ENCODE data around the gene KCNJ5. TPM values are rescaled to one million over a fixed set of nuclear protein-coding genes. Genes with fewer than 3 reads are reported as not detected.

The KCNJ5 gene
- total RNA-seq, 1 experiment from 2014 or later: 0.17 TPM

GRCh38 chr11:128908391-128909246, 17.5 kb downstream of the KCNJ5 start:
- Histone ChIP-seq H3K27me3 (ENCODE audit: insufficient read depth, low read length) (no peaks in the 10 kb centered on the region), H3K79me2 (ENCODE audit: insufficient read depth, low read length) (no peaks in the 10 kb centered on the region), H4K20me1 (ENCODE audit: insufficient read depth) (no peaks in the 10 kb centered on the region), H3K9ac (ENCODE audit: low read length) (peak overlapping the region; percentile 49), H3K4me3 (replicated peaks in 1 of 2; ENCODE audit: low read depth in 1 of 2, low read length in 2 of 2) (peak overlapping the region; percentile 33 to 50), H3K4me2 (ENCODE audit: low read length) (peak overlapping the region; percentile 73), H2AFZ (ENCODE audit: low read depth, low read length, poor library complexity, severe bottlenecking) (peak overlapping the region; percentile 64), H3K27ac (ENCODE audit: low read depth, low read length) (peak overlapping the region; percentile 9), H3K36me3 (ENCODE audit: control insufficient read depth in 1 of 2, insufficient read depth in 2 of 2, low read length in 2 of 2) (no peaks in the 10 kb centered on the region), H3K9me3 (ENCODE audit: control insufficient read depth in 1 of 2, insufficient read depth in 1 of 2, low read depth in 1 of 2, low read length in 2 of 2) (no peaks in the 10 kb centered on the region), H3K9me2 (ENCODE audit: insufficient read depth) (no peaks in the 10 kb centered on the region), H3K4me1 (ENCODE audit: control insufficient read depth in 1 of 2, insufficient read depth in 2 of 2, low read length in 2 of 2) (peaks cover 23 to 42% of the 10 kb centered on the region in 2 experiments)
- ChIA-PET RAD21 (ENCODE audit: low non-redundant PET in 1 of 2, low total read pairs in 2 of 2, uncharacterized antibody in 2 of 2, unreplicated experiment in 2 of 2) (interaction anchor here in 1 of 2 experiments (1.0 kb wide), 1 partner anchor 18 kb away, joined by 3 read pairs; no protein-coding TSS in a partner anchor), POLR2A (interaction anchor here (2.1 kb wide), 1 partner anchor 16 kb away, joined by 7 read pairs; no protein-coding TSS in a partner anchor), CTCF (interaction anchor here (1.8 to 6.5 kb wide), 2 partner anchors 23 to 48 kb away, joined by 8 to 55 read pairs; no protein-coding TSS in a partner anchor)
- DNase-seq (ENCODE audit: low read depth, low spot score) (peak; percentile 45), ATAC-seq (peak; percentile 63)
- TF ChIP-seq FOSL1 (IDR thresholded peaks at IDR 0.05; ENCODE audit: low read depth): peak; percentile 86
- TF ChIP-seq ZBTB33 (IDR thresholded peaks at IDR 0.05; ENCODE audit: extremely low read depth, insufficient replicate concordance, low read length): no peak
- 0 out of 2 replicates have a peak, but pooled peaks have one; percentile 25 for TF ChIP-seq CBX3 (IDR thresholded peaks at IDR 0.05; ENCODE audit: low read depth)
- TF ChIP-seq ATF3 (IDR thresholded peaks at IDR 0.05): no peak; the same call in 1 of the 2 replicates
- TF ChIP-seq JUND (IDR thresholded peaks at IDR 0.05): peak; percentile 86
- TF ChIP-seq POLR2AphosphoS5 (IDR thresholded peaks at IDR 0.05; ENCODE audit: low read depth, low read length): peak; percentile 39
- no peak for TF ChIP-seq ELF1 (IDR thresholded peaks at IDR 0.05; ENCODE audit: borderline replicate concordance, low read depth)
- TF ChIP-seq, protein P1, sequence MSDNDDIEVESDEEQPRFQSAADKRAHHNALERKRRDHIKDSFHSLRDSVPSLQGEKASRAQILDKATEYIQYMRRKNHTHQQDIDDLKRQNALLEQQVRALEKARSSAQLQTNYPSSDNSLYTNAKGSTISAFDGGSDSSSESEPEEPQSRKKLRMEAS (IDR thresholded peaks at IDR 0.05): peak; percentile 73
- TF ChIP-seq SP1 (IDR thresholded peaks at IDR 0.05; ENCODE audit: low read depth): peak; percentile 40
- TF ChIP-seq CEBPB (IDR thresholded peaks at IDR 0.05; ENCODE audit: low read depth): peak; percentile 88
- intact Hi-C loops (cut with micrococcal nuclease): loop anchor here (1.0 kb wide), 1 partner anchor 48 kb away; no protein-coding TSS in a partner anchor
- no TSS peak for BruUV-seq (replicated peaks)
